A549 (cell line): ENCODE data around the gene RNF175. TPM values are rescaled to one million over a fixed set of nuclear protein-coding genes. Genes with fewer than 3 reads are reported as not detected.

Source experiments
- ATAC-seq, 2 experiments: fragments of 200-7000 bp in 1 of 2; fragments of >200 bp in 1 of 2; cut with Nextera tagmentation in 1 of 2; cut with Tn5 transposase in 1 of 2; 3 replicates each; pipeline versions ENCODE4 v1.8.0 to v1.9.1; 2018 to 2020; ENCODE audit warnings: mild to moderate bottlenecking in 1 of 2, moderate library complexity in 1 of 2
- CTCF ChIA-PET: fragments of 300-600 bp; sonication (Branson Sonifier 250); formaldehyde crosslinking; extraction: SDS; loops from one replicate; lab custom pipeline; 2021; ENCODE audit warnings: antibody characterized with exemption, inconsistent platforms; lab: Yijun Ruan, JAX
- POLR2A ChIA-PET: fragments of 350-600 bp; formaldehyde crosslinking; extraction: SDS; loops from one replicate; lab custom pipeline; 2021; ENCODE audit warnings: antibody characterized with exemption, inconsistent platforms; lab: Yijun Ruan, JAX
- DNase-seq, 2 experiments: peaks; one replicate each; pipeline versions ENCODE4 v3.0.0 to v3.0.0-alpha.2; 2011 to 2016; ENCODE audit warnings: low read depth in 1 of 2, low spot score in 1 of 2
- FAIRE-seq: peaks from 2 replicates; lab custom pipeline; 2011; peaks lifted over from hg19 to GRCh38; lab: Jason Lieb, UNC
- H3K27ac ChIP-seq, 2 experiments: fragments of >200 bp; sonication (Bioruptor Twin); formaldehyde crosslinking; 3 replicates each; pipeline ENCODE4 v1.5.1; 2016 to 2017
- H3K4me1 ChIP-seq: fragments of >200 bp; sonication (Bioruptor Twin); formaldehyde crosslinking; 3 replicates; pipeline ENCODE4 v1.6.1; 2016
- H3K4me2 ChIP-seq: fragments of >200 bp; sonication (Bioruptor Twin); formaldehyde crosslinking; 3 replicates; pipeline ENCODE4 v1.6.1; 2016
- H3K4me3 ChIP-seq: fragments of >200 bp; sonication (Bioruptor Twin); formaldehyde crosslinking; 3 replicates; pipeline ENCODE4 v1.5.1; 2016
- H3K9me3 ChIP-seq: fragments of >200 bp; sonication (Bioruptor Twin); formaldehyde crosslinking; 3 replicates; pipeline ENCODE4 v1.6.1; 2016
- CBX8 ChIP-seq: fragments of 200-600 bp; sonication (generic); IDR thresholded peaks from 2 replicates; pipeline ENCODE4 v1.6.1; 2016
- CHD2 ChIP-seq: fragments of 150-350 bp; IDR thresholded peaks from 2 replicates; pipeline ENCODE4 v1.6.1; 2014; ENCODE audit warnings: low read length; ENCODE audit not compliant: partially characterized antibody
- CTCF ChIP-seq: fragments of >200 bp; sonication (Bioruptor Twin); formaldehyde crosslinking; IDR thresholded peaks from 3 replicates; pipeline ENCODE4 v1.5.1; 2016
- ESRRA ChIP-seq: fragments of 150-350 bp; IDR thresholded peaks from 2 replicates; pipeline ENCODE4 v1.6.1; 2014; ENCODE audit warnings: mild to moderate bottlenecking, low read length, borderline replicate concordance
- HOXB5 ChIP-seq: fragments of 250-450 bp; sonication (Bioruptor Pico); IDR thresholded peaks from 2 replicates; pipeline ENCODE4 v1.5.0; 2020; ENCODE audit warnings: mild to moderate bottlenecking, moderate library complexity
- MAFK ChIP-seq: fragments of 450-650 bp; IDR thresholded peaks from 2 replicates; pipeline ENCODE4 v1.6.1; 2014; ENCODE audit not compliant: partially characterized antibody
- NR3C1 ChIP-seq: fragments of >200 bp; sonication (Bioruptor Twin); formaldehyde crosslinking; IDR thresholded peaks from 3 replicates; pipeline ENCODE4 v1.6.1; 2017
- PHF8 ChIP-seq: fragments of 200-600 bp; sonication (generic); IDR thresholded peaks from 2 replicates; pipeline ENCODE4 v1.6.1; 2016; ENCODE audit warnings: low read depth, mild to moderate bottlenecking, antibody characterized with exemption, moderate library complexity, borderline replicate concordance
- POLR2A ChIP-seq: IDR thresholded peaks from 2 replicates; pipeline ENCODE4 v1.6.1; 2012; ENCODE audit warnings: mild to moderate bottlenecking, low read length
- POLR2AphosphoS2 ChIP-seq: conservative IDR thresholded peaks from 2 replicates; pipeline ENCODE4 v1.6.1; 2012; ENCODE audit warnings: low read length, improper control_type of control experiment, inconsistent platforms
- RFX5 ChIP-seq: fragments of 450-650 bp; IDR thresholded peaks from 2 replicates; pipeline ENCODE4 v1.7.1; 2014; ENCODE audit warnings: antibody characterized with exemption, mild to moderate bottlenecking, moderate library complexity
- ZNF302 ChIP-seq: fragments of 250-450 bp; sonication (Bioruptor Pico); IDR thresholded peaks from 2 replicates; pipeline ENCODE4 v1.9.0; 2021; ENCODE audit warnings: inconsistent platforms, mild to moderate bottlenecking, moderate library complexity
- ZSCAN20 ChIP-seq: fragments of 250-450 bp; sonication (Bioruptor Pico); IDR thresholded peaks from 2 replicates; pipeline ENCODE4 v1.8.0; 2022; ENCODE audit warnings: mild to moderate bottlenecking, moderate library complexity
- WGBS: methylation state at CpG from one replicate; pipeline ENCODE4 v1.1.6; 2017; ENCODE audit errors: missing lambda C conversion rate; 5-methylcytosine and 5-hydroxymethylcytosine counted together
- polyA plus RNA-seq, 4 experiments: library from polyadenylated mRNA; depleted of rRNA in 3 of 4; stranded (reverse); fragments of >200 nt; fragmentation: RNase III in 1 of 4; extraction: RNeasy Plus Mini Kit Qiagen cat#74134 plus additional on column Dnase treatment in 1 of 4; gene quantifications; 2 replicates in 3 of 4; 3 replicates in 1 of 4; pipeline ENCODE4 v1.2.3, GENCODE V29; 2011 to 2017
- TF ChIP-seq, protein P1 (sequence below): IDR thresholded peaks from 2 replicates; pipeline ENCODE4 v1.6.1; 2012; ENCODE audit warnings: low read depth, borderline replicate concordance
- TF ChIP-seq, protein P2 (sequence below): fragments of 250-450 bp; sonication (Bioruptor Pico); IDR thresholded peaks from 2 replicates; pipeline ENCODE4 v1.5.0; 2021; ENCODE audit warnings: mild to moderate bottlenecking, moderate library complexity, borderline replicate concordance
- TF ChIP-seq, protein P3 (sequence below): IDR thresholded peaks from 2 replicates; pipeline ENCODE4 v1.6.1; 2012
- TF ChIP-seq, protein P4 (sequence below): fragments of >200 bp; sonication (Bioruptor Twin); formaldehyde crosslinking; IDR thresholded peaks from 2 replicates; pipeline ENCODE4 v1.6.1; 2016

Gene RNF175
- polyA plus RNA-seq, 2 of the 4 experiments (the other 2 are of a cell fraction): not detected

- ATAC-seq: no peak
- no peak overlapping the region for H3K27ac ChIP-seq
- POLR2A ChIA-PET: no interaction called here
- H3K4me3 ChIP-seq: no peak overlapping the region
- TF ChIP-seq HOXB5 (no peak), CBX8 (no peak), RFX5 (no peak)
- TF ChIP-seq, all 56 proteins: peak for 0
- WGBS: 21% methylated on average over 5 of the region's 5 CpGs
- Histone ChIP-seq H3K4me1 (no peaks in the 10 kb centered on the region), H3K9me3 (no peaks in the 10 kb centered on the region), H3K4me2 (no peak overlapping the region)
- CTCF ChIA-PET: interaction anchor here (1.0 to 1.5 kb wide), 3 partner anchors 14 to 84 kb away, joined by 3 to 4 read pairs (median 4); no protein-coding TSS in a partner anchor
- no peak for DNase-seq
- no peak for FAIRE-seq
Measured at GRCh38 chr4:153728151-153728550, 31.7 kb downstream of the RNF175 start.

- TF ChIP-seq NR3C1 (no peak), CTCF (no peak), ZSCAN20 (CRISPR knock-in tag) (no peak)
Measured at GRCh38 chr4:153725831-153726154, 34.0 kb downstream of the RNF175 start.

GRCh38 chr4:153725136-153725830 is 34.5 kb downstream of the RNF175 start:
- ATAC-seq (no peak), DNase-seq (no peak), FAIRE-seq (no peak)
- H3K4me2 ChIP-seq: no peak overlapping the region
- no peak overlapping the region for H3K27ac ChIP-seq
- ChIA-PET CTCF (interaction anchor here (1.2 kb wide), 1 partner anchor 25 kb away, joined by 4 read pairs; no protein-coding TSS in a partner anchor), POLR2A (no interaction called here)
- no peak for TF ChIP-seq POLR2AphosphoS2
- TF ChIP-seq ESRRA: no peak
- TF ChIP-seq MAFK: no peak
- no peaks in the 10 kb centered on the region for H3K4me1 ChIP-seq
- no peaks in the 10 kb centered on the region for H3K9me3 ChIP-seq
- H3K4me3 ChIP-seq: no peak overlapping the region
- WGBS: 52% methylated on average over 5 of the region's 5 CpGs

More at GRCh38 chr4:153725831-153726154, 34.0 kb downstream of the RNF175 start:
- DNase-seq (no peak), FAIRE-seq (no peak), ATAC-seq (no peak)
- CTCF ChIA-PET: interaction anchor here (1.2 kb wide), 1 partner anchor 24 kb away, joined by 4 read pairs; no protein-coding TSS in a partner anchor
- Histone ChIP-seq H3K4me3 (no peak overlapping the region), H3K4me1 (no peaks in the 10 kb centered on the region), H3K27ac (no peak overlapping the region), H3K9me3 (no peaks in the 10 kb centered on the region), H3K4me2 (no peak overlapping the region)
- 58% methylated on average over 1 of the region's 1 CpG for WGBS
- POLR2A ChIA-PET: no interaction called here

- FAIRE-seq: no peak
- no peak for ATAC-seq
- no peak for DNase-seq
- Histone ChIP-seq H3K4me2 (no peak overlapping the region), H3K9me3 (no peaks in the 10 kb centered on the region), H3K4me3 (no peak overlapping the region), H3K27ac (no peak overlapping the region), H3K4me1 (no peaks in the 10 kb centered on the region)
- WGBS: no CpG with 5 or more reads among the region's 5 CpGs
- TF ChIP-seq, protein P1, sequence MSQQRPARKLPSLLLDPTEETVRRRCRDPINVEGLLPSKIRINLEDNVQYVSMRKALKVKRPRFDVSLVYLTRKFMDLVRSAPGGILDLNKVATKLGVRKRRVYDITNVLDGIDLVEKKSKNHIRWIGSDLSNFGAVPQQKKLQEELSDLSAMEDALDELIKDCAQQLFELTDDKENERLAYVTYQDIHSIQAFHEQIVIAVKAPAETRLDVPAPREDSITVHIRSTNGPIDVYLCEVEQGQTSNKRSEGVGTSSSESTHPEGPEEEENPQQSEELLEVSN: no peak
- TF ChIP-seq CHD2 (no peak), ZNF302 (no peak), PHF8 (no peak), POLR2A (no peak), NR3C1 (no peak)
- TF ChIP-seq, protein P2, sequence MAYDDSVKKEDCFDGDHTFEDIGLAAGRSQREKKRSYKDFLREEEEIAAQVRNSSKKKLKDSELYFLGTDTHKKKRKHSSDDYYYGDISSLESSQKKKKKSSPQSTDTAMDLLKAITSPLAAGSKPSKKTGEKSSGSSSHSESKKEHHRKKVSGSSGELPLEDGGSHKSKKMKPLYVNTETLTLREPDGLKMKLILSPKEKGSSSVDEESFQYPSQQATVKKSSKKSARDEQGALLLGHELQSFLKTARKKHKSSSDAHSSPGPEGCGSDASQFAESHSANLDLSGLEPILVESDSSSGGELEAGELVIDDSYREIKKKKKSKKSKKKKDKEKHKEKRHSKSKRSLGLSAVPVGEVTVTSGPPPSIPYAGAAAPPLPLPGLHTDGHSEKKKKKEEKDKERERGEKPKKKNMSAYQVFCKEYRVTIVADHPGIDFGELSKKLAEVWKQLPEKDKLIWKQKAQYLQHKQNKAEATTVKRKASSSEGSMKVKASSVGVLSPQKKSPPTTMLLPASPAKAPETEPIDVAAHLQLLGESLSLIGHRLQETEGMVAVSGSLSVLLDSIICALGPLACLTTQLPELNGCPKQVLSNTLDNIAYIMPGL (CRISPR knock-in tag): no peak
- TF ChIP-seq, protein P3, sequence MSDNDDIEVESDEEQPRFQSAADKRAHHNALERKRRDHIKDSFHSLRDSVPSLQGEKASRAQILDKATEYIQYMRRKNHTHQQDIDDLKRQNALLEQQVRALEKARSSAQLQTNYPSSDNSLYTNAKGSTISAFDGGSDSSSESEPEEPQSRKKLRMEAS: no peak
- TF ChIP-seq, protein P4, sequence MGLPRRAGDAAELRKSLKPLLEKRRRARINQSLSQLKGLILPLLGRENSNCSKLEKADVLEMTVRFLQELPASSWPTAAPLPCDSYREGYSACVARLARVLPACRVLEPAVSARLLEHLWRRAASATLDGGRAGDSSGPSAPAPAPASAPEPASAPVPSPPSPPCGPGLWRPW: no peak
- ChIA-PET CTCF (no interaction called here), POLR2A (no interaction called here)
Measured at GRCh38 chr4:153724606-153725005, 35.2 kb downstream of the RNF175 start.
